Endothelial cell of umbilical vein (primary cell): ENCODE measurements around the gene SPAST. TPM values are rescaled to one million over a fixed set of nuclear protein-coding genes. Genes with fewer than 3 reads are reported as not detected.

Source experiments
- BruUV-seq: library from RNA; stranded (reverse); fragments of 400-500 nt; replicated peaks from 2 replicates; lab custom pipeline; 2021; lab: Mats Ljungman, UMichigan
- CTCF ChIA-PET: fragments of 300-600, 350-600 bp; sonication (Branson Sonifier 250); formaldehyde crosslinking; loops from one replicate; lab custom pipeline; 2021; ENCODE audit warnings: antibody characterized with exemption, inconsistent platforms; lab: Charles Lee
- POLR2A ChIA-PET: fragments of 300-600, 350-600 bp; sonication (Branson Sonifier 250); formaldehyde crosslinking; loops from one replicate; lab custom pipeline; 2021; ENCODE audit warnings: antibody characterized with exemption, inconsistent platforms; lab: Charles Lee
- DNase-seq: peaks from one replicate; pipeline ENCODE4 v3.0.0-alpha.2; 2011; ENCODE audit warnings: low read depth, low spot score
- FAIRE-seq: peaks from 2 replicates; lab custom pipeline; 2011; peaks lifted over from hg19 to GRCh38; lab: Jason Lieb, UNC
- H2AFZ ChIP-seq: 2 replicates; pipeline ENCODE4 v1.6.0; 2012; ENCODE audit warnings: low read depth, low read length, control low read depth, inconsistent platforms
- H3K27ac ChIP-seq: 2 replicates; pipeline ENCODE4 v1.5.1; 2011; ENCODE audit warnings: low read depth, mild to moderate bottlenecking, control low read depth, low read length, moderate library complexity; ENCODE audit not compliant: insufficient read depth
- H3K27me3 ChIP-seq, 2 experiments: 2 replicates each; pipeline versions ENCODE4 v1.6.0 to v1.6.1; 2011; ENCODE audit warnings: low read length in 2 of 2, mixed read lengths in 1 of 2; ENCODE audit not compliant: control insufficient read depth in 2 of 2, insufficient read depth in 2 of 2
- H3K36me3 ChIP-seq, 2 experiments: 2 replicates in 1 of 2; 3 replicates in 1 of 2; pipeline ENCODE4 v1.5.1; 2011; ENCODE audit warnings: low read length in 2 of 2, mild to moderate bottlenecking in 1 of 2, moderate library complexity in 1 of 2; ENCODE audit not compliant: control insufficient read depth in 2 of 2, insufficient read depth in 2 of 2; ENCODE audit errors: extremely low read depth in 1 of 2
- H3K4me1 ChIP-seq: 3 replicates; pipeline ENCODE4 v1.5.1; 2011; ENCODE audit warnings: mild to moderate bottlenecking, low read length; ENCODE audit not compliant: control insufficient read depth, insufficient read depth; ENCODE audit errors: extremely low read depth
- H3K4me2 ChIP-seq: 2 replicates; pipeline ENCODE4 v1.6.1; 2011; ENCODE audit warnings: low read length, control low read depth, mixed read lengths; ENCODE audit not compliant: insufficient read depth
- H3K4me3 ChIP-seq, 3 experiments: fragments of 200-600 bp in 1 of 3; sonication (generic), shearing (Covaris generic) in 1 of 3; replicated peaks in 1 of 3; 2 replicates each; pipeline ENCODE4 v1.5.1; 2011 to 2016; ENCODE audit warnings: control low read depth in 3 of 3, low read length in 3 of 3, mild to moderate bottlenecking in 2 of 3, inconsistent platforms in 1 of 3, low read depth in 1 of 3, moderate library complexity in 1 of 3; ENCODE audit not compliant: insufficient read depth in 1 of 3
- H3K79me2 ChIP-seq: 2 replicates; pipeline ENCODE4 v1.6.0; 2012; ENCODE audit warnings: low read length, inconsistent platforms; ENCODE audit not compliant: control insufficient read depth, insufficient read depth
- H3K9ac ChIP-seq: replicated peaks from 2 replicates; pipeline ENCODE3; 2011; ENCODE audit warnings: low read length, control low read depth; ENCODE audit not compliant: insufficient read depth; ENCODE audit errors: extremely low read depth
- H3K9me1 ChIP-seq: replicated peaks from 3 replicates; pipeline ENCODE4 v1.6.0; 2011; ENCODE audit warnings: mild to moderate bottlenecking, low read length; ENCODE audit not compliant: control insufficient read depth, insufficient read depth; ENCODE audit errors: extremely low read depth
- H3K9me3 ChIP-seq: replicated peaks from 2 replicates; pipeline ENCODE4 v1.5.1; 2012; ENCODE audit warnings: low read length, inconsistent platforms; ENCODE audit not compliant: control insufficient read depth, insufficient read depth
- H4K20me1 ChIP-seq: replicated peaks from 2 replicates; pipeline ENCODE3; 2011; ENCODE audit warnings: mild to moderate bottlenecking, low read length; ENCODE audit not compliant: control insufficient read depth, insufficient read depth; ENCODE audit errors: extremely low read depth
- EZH2 ChIP-seq: IDR thresholded peaks from 2 replicates; pipeline ENCODE4 v1.6.1; 2012; ENCODE audit warnings: borderline replicate concordance, low read depth, mild to moderate bottlenecking, moderate library complexity, low read length, inconsistent platforms; ENCODE audit not compliant: severe bottlenecking
- FOS ChIP-seq: IDR thresholded peaks from 2 replicates; pipeline ENCODE4 v1.6.1; 2011; ENCODE audit warnings: mild to moderate bottlenecking, low read length, moderate library complexity, borderline replicate concordance; ENCODE audit not compliant: insufficient read depth
- GATA2 ChIP-seq: IDR thresholded peaks from 2 replicates; pipeline ENCODE4 v1.7.0; 2011; ENCODE audit warnings: low read depth, mild to moderate bottlenecking, moderate library complexity, mixed read lengths, low read length; ENCODE audit not compliant: insufficient read length, insufficient read depth
- JUN ChIP-seq: IDR thresholded peaks from 2 replicates; pipeline ENCODE4 v1.6.1; 2011; ENCODE audit warnings: borderline replicate concordance, low read depth; ENCODE audit not compliant: insufficient read length, insufficient read depth
- MYC ChIP-seq: IDR thresholded peaks from one replicate; pipeline ENCODE4 v1.6.1; 2011; ENCODE audit warnings: mild to moderate bottlenecking, low read depth, low read length
- POLR2A ChIP-seq: IDR thresholded peaks from 2 replicates; pipeline ENCODE4 v1.6.1; 2012; ENCODE audit warnings: low read depth, mild to moderate bottlenecking, control low read depth, low read length
- POLR2AphosphoS5 ChIP-seq: IDR thresholded peaks from 2 replicates; pipeline ENCODE4 v1.6.1; 2012; ENCODE audit warnings: low read depth, mild to moderate bottlenecking, control low read depth, low read length, moderate library complexity; ENCODE audit not compliant: insufficient read depth
- dilution Hi-C: fragments of 300-500 bp; cut with MboI; formaldehyde crosslinking; loops from one replicate; pipeline ENCODE4 v1.15.0; 2019; ENCODE audit warnings: low sequenced_read_pairs; ENCODE audit not compliant: extremely low pct_ligation_motif_present
- intact Hi-C: fragments of 100-400 bp; cut with micrococcal nuclease; formaldehyde crosslinking; loops from one replicate; pipeline ENCODE4 v1.10.0; 2022
- polyA plus RNA-seq, 4 experiments: library from polyadenylated mRNA; depleted of rRNA in 3 of 4; stranded (reverse) in 3 of 4; unstranded in 1 of 4; fragments of >200 nt; gene quantifications; 2 replicates each; pipeline versions ENCODE4 v1.2.1 to v1.2.3, GENCODE V29; 2011 to 2012; ENCODE audit warnings: missing spikeins in 1 of 4
- total RNA-seq: library from RNA; stranded (reverse); gene quantifications from 2 replicates; pipeline ENCODE4 v1.2.3, GENCODE V29; 2021
- TF ChIP-seq, protein P1 (sequence below), 2 donors: IDR thresholded peaks; 1 replicate in 1 of 2; 2 replicates in 1 of 2; pipeline ENCODE4 v1.5.1; 2011; ENCODE audit warnings: low read length in 2 of 2, mild to moderate bottlenecking in 2 of 2, moderate library complexity in 2 of 2, control low read depth in 1 of 2, inconsistent platforms in 1 of 2, low read depth in 1 of 2; ENCODE audit not compliant: insufficient read depth in 1 of 2; ENCODE audit errors: extremely low read depth in 1 of 2
- TF ChIP-seq, protein P2 (sequence below): IDR thresholded peaks from 2 replicates; pipeline ENCODE4 v1.6.1; 2011; ENCODE audit not compliant: insufficient read depth, insufficient read length

Gene SPAST
- total and polyA plus RNA-seq, 2 donors (not counting 3 experiments of a cell fraction or from before 2014, with no cell fraction given), result 4.7 to 24.9 TPM

GRCh38 chr2:32189011-32189410 lies 125.7 kb downstream of the SPAST start:
- intact Hi-C loops, result no loop called here

More at GRCh38 chr2:32189011-32189410, 125.7 kb downstream of the SPAST start:
- no peak overlapping the region for H3K9ac ChIP-seq
- BruUV-seq, result no TSS peak
- no peak overlapping the region for H3K4me3 ChIP-seq
- no peak for DNase-seq
- ChIA-PET CTCF (interaction anchor here (0.7 kb wide), 1 partner anchor 53 kb away, joined by 3 read pairs; no protein-coding TSS in a partner anchor), POLR2A (no interaction called here)
- no peak overlapping the region for H2AFZ ChIP-seq
- H3K27me3 ChIP-seq, result no peaks in the 10 kb centered on the region
- no peaks in the 10 kb centered on the region for H3K79me2 ChIP-seq
- H3K27ac ChIP-seq, result no peak overlapping the region
- TF ChIP-seq FOS, result no peak
- TF ChIP-seq MYC, result no peak
- TF ChIP-seq POLR2AphosphoS5, result no peak
- TF ChIP-seq, protein P1, sequence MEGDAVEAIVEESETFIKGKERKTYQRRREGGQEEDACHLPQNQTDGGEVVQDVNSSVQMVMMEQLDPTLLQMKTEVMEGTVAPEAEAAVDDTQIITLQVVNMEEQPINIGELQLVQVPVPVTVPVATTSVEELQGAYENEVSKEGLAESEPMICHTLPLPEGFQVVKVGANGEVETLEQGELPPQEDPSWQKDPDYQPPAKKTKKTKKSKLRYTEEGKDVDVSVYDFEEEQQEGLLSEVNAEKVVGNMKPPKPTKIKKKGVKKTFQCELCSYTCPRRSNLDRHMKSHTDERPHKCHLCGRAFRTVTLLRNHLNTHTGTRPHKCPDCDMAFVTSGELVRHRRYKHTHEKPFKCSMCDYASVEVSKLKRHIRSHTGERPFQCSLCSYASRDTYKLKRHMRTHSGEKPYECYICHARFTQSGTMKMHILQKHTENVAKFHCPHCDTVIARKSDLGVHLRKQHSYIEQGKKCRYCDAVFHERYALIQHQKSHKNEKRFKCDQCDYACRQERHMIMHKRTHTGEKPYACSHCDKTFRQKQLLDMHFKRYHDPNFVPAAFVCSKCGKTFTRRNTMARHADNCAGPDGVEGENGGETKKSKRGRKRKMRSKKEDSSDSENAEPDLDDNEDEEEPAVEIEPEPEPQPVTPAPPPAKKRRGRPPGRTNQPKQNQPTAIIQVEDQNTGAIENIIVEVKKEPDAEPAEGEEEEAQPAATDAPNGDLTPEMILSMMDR (IDR thresholded peaks at IDR 0.05; ENCODE audit: extremely low read depth in 1 of 2, insufficient read depth in 1 of 2, low read depth in 1 of 2, low read length in 2 of 2), result no peak
- TF ChIP-seq POLR2A, result no peak
- TF ChIP-seq EZH2, result no peak
- TF ChIP-seq GATA2, result no peak
- TF ChIP-seq, protein P2, sequence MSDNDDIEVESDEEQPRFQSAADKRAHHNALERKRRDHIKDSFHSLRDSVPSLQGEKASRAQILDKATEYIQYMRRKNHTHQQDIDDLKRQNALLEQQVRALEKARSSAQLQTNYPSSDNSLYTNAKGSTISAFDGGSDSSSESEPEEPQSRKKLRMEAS, result no peak
- no peak for TF ChIP-seq JUN
- no peak overlapping the region for H3K4me2 ChIP-seq
- no peaks in the 10 kb centered on the region for H4K20me1 ChIP-seq
- no peaks in the 10 kb centered on the region for H3K9me3 ChIP-seq
- FAIRE-seq, result no peak
- no peaks in the 10 kb centered on the region for H3K9me1 ChIP-seq
- dilution Hi-C loops, result no loop called here
- peaks cover 0 to 5% of the 10 kb centered on the region in 2 experiments for H3K36me3 ChIP-seq
- H3K4me1 ChIP-seq, result no peaks in the 10 kb centered on the region
